Ovary (tissue), 3 donors: ENCODE data around the gene PRRT3.

Experiments used
- POLR2A ChIP-seq: fragments of 450-650 bp; IDR thresholded peaks from one replicate; pipeline ENCODE4 v1.6.1; 2017; ENCODE audit warnings: antibody characterized with exemption, mild to moderate bottlenecking, moderate library complexity
- TF ChIP-seq, protein P1 (sequence below), 3 donors: fragments of 450-650 bp in 2 of 3; fragments of 200-600 bp in 1 of 3; IDR thresholded peaks; one replicate each; pipeline versions ENCODE4 v1.5.1 to v1.8.0; 2016 to 2022; ENCODE audit warnings: antibody characterized with exemption in 3 of 3, mild to moderate bottlenecking in 1 of 3
- donor health status: DM: no; HTN: no; CAD: no.

DNA sequence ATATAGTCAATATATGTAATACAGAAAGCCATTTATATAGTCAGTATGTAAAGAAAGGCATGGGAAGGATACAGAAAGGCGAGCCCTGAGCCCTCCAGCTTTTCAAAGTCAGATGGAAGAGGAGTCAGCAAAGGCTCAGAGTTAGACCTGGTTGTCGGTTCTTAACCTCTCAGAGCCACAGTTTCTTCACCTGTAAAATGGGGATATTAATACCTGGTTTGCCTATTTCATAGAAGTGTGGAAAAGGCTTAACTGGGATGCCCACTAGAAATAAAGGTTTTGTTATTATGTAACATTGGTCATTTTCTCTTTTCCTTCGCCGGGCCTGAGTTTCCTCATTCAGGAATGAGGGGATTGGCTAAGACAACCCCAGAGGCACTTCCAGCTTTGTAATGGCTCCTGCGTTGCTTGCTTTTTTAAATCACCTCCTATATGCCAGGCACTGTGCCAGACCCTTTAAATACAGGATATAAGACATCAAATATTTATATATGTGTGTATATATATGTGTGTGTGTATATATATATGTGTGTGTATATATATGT lies 16.2 kb downstream of the PRRT3 start:
- TF ChIP-seq, protein P1, sequence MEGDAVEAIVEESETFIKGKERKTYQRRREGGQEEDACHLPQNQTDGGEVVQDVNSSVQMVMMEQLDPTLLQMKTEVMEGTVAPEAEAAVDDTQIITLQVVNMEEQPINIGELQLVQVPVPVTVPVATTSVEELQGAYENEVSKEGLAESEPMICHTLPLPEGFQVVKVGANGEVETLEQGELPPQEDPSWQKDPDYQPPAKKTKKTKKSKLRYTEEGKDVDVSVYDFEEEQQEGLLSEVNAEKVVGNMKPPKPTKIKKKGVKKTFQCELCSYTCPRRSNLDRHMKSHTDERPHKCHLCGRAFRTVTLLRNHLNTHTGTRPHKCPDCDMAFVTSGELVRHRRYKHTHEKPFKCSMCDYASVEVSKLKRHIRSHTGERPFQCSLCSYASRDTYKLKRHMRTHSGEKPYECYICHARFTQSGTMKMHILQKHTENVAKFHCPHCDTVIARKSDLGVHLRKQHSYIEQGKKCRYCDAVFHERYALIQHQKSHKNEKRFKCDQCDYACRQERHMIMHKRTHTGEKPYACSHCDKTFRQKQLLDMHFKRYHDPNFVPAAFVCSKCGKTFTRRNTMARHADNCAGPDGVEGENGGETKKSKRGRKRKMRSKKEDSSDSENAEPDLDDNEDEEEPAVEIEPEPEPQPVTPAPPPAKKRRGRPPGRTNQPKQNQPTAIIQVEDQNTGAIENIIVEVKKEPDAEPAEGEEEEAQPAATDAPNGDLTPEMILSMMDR (IDR thresholded peaks at IDR 0.05), result no peak
- no peak for TF ChIP-seq POLR2A
